Stimulated activated CD4-positive, alpha-beta T cell treated with anti-CD3 and anti-CD28 coated beads, Interleukin-15, amount 100 ng/mL, for 24 hours (primary cell): ENCODE data around the gene PPP1R13B.

Experiments used
- DNase-seq: peaks from one replicate; pipeline ENCODE4 v3.0.0-alpha.2; 2020

Gene PPP1R13B

GRCh38 chr14:103738701-103739451, 108.5 kb downstream of the PPP1R13B start:
- DNase-seq: no peak

- DNase-seq: no peak
Measured at GRCh38 chr14:103738166-103738565, 109.2 kb downstream of the PPP1R13B start.

- DNase-seq: no peak
Measured at GRCh38 chr14:103737432-103738045, 109.8 kb downstream of the PPP1R13B start.

- DNase-seq: no peak
Measured at GRCh38 chr14:103736546-103737431, 110.6 kb downstream of the PPP1R13B start.

GRCh38 chr14:103735815-103736545, 111.4 kb downstream of the PPP1R13B start:
- no peak for DNase-seq

- DNase-seq: no peak
Measured at GRCh38 chr14:103735439-103735814, 111.9 kb downstream of the PPP1R13B start.

GRCh38 chr14:103735022-103735421, 112.4 kb downstream of the PPP1R13B start:
- no peak for DNase-seq

- no peak for DNase-seq
Measured at GRCh38 chr14:103734081-103734888, 113.1 kb downstream of the PPP1R13B start.

- no peak for DNase-seq
Measured at GRCh38 chr14:103733651-103734050, 113.7 kb downstream of the PPP1R13B start.

GRCh38 chr14:103732868-103733620, 114.3 kb downstream of the PPP1R13B start:
- no peak for DNase-seq

GRCh38 chr14:103731916-103732867, 115.2 kb downstream of the PPP1R13B start:
- DNase-seq: no peak

GRCh38 chr14:103731481-103731880, 115.9 kb downstream of the PPP1R13B start:
- DNase-seq: no peak

- no peak for DNase-seq
Measured at GRCh38 chr14:103730490-103731035, 116.8 kb downstream of the PPP1R13B start.

GRCh38 chr14:103729496-103730448, 117.6 kb downstream of the PPP1R13B start:
- DNase-seq: no peak

GRCh38 chr14:103728721-103729120, 118.7 kb downstream of the PPP1R13B start:
- DNase-seq: no peak

GRCh38 chr14:103728141-103728540, 119.2 kb downstream of the PPP1R13B start:
- no peak for DNase-seq

GRCh38 chr14:103727313-103727980, 119.9 kb downstream of the PPP1R13B start:
- no peak for DNase-seq

GRCh38 chr14:103726474-103726873, 120.9 kb downstream of the PPP1R13B start:
- DNase-seq: no peak
